GM10266 (cell line): ENCODE results near the gene TGFBR3.

Source experiments
- DNase-seq: peaks from one replicate; pipeline ENCODE4 v3.0.0; 2012; ENCODE audit errors: extremely low spot score
- CTCF ChIP-seq: IDR thresholded peaks from 2 replicates; pipeline ENCODE4 v1.5.1; 2012; ENCODE audit warnings: mild to moderate bottlenecking, low read depth; ENCODE audit not compliant: control insufficient read depth, insufficient read depth; ENCODE audit errors: missing control alignments

TGFBR3 gene

DNA sequence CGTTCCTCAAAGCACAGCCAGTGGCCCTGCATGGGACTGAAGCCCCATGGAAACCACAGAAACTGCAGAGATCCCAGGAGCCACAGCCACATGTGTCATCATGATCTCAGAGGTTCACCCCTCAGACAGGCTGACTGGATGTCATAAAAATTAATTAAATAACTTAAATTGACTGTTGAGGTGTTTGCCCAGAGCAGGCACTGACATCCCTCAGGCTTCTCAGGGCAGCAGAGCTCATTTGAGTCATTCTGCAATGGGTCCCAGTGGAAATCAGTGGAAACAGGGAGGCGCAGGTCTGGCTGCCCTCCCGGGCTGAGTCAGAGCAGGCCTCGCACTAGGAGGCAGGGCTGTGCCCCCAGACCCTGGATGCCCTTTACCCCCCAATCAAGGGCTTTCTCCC, 250.2 kb downstream of the TGFBR3 start:
- DNase-seq: no peak
- TF ChIP-seq CTCF: no peak

DNA sequence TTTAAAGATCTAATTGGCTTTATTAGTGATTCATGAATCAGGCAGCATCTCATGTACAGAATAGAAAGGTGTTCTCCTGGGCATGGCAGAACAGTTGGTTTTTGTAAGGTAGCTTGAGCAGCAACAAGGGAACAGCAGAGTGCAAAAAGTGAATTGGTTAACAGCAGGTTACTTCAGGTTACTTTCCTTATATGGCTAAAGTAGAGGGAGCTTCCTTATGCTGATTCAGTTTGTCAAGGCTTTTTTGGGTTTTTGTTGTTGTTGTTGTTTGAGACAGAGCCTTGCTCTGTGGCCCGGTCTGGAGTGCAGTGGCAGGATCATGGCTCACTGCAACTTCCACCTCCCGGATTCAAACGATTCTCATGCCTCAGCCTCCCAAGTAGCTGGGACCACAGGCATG, 252.5 kb downstream of the TGFBR3 start:
- DNase-seq: no peak
- no peak for TF ChIP-seq CTCF

- no peak for DNase-seq
- TF ChIP-seq CTCF: no peak
Measured at GRCh38 chr1:91631718-91632330, 254.1 kb downstream of the TGFBR3 start.

DNA sequence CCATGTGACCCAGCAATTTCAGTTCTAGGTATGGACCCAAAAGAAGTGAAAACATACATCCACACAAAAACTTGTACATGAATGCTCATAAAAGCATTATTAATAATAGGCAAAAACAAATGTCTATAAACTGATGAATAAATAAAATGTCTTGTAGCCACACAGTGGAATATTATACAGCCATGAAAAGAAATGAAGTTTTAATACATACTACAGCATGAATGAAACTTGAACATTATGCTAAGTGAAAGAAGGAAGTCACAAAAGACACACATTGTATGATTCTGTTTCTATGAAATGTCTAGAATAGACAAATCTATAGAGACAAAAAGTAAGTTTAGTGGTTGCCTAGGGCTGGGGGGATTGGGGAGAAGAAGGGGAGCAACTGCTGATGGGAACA, 255.1 kb downstream of the TGFBR3 start:
- DNase-seq: no peak
- TF ChIP-seq CTCF: no peak
